Testis (tissue), 3 donors: ENCODE data around the gene FRY. TPM values are rescaled to one million over a fixed set of nuclear protein-coding genes. Genes with fewer than 3 reads are reported as not detected.

Experiments
- DNase-seq: peaks from one replicate; pipeline ENCODE4 v3.0.0-alpha.2; 2019
- H3K27ac ChIP-seq, 2 donors: fragments of 200-600 bp; sonication (generic); one replicate each; pipeline ENCODE4 v1.5.1; 2019
- H3K27me3 ChIP-seq: fragments of 200-600 bp; sonication (generic); one replicate; pipeline ENCODE4 v1.5.1; 2019
- H3K36me3 ChIP-seq: fragments of 200-600 bp; sonication (generic); one replicate; pipeline ENCODE4 v1.5.1; 2017; ENCODE audit warnings: low read depth; ENCODE audit errors: missing control alignments
- H3K4me1 ChIP-seq: fragments of 200-600 bp; sonication (generic); one replicate; pipeline ENCODE4 v1.5.1; 2019
- H3K4me3 ChIP-seq, 2 donors: fragments of 200-600 bp; sonication (generic); one replicate each; pipeline ENCODE4 v1.5.1; 2017 to 2019
- H3K9me3 ChIP-seq: fragments of 200-600 bp; sonication (generic); one replicate; pipeline ENCODE4 v1.5.1; 2017
- CTCF ChIP-seq, 3 experiments: fragments of 450-650 bp in 2 of 3; fragments of 200-600 bp in 1 of 3; sonication (generic) in 1 of 3; IDR thresholded peaks; one replicate each; pipeline ENCODE4 v1.5.1; 2016 to 2019; ENCODE audit warnings: antibody characterized with exemption in 3 of 3, mild to moderate bottlenecking in 2 of 3, moderate library complexity in 1 of 3
- POLR2A ChIP-seq: fragments of 450-650 bp; IDR thresholded peaks from one replicate; pipeline ENCODE4 v1.6.1; 2017; ENCODE audit warnings: antibody characterized with exemption, mild to moderate bottlenecking, moderate library complexity
- WGBS, 2 donors: methylation state at CpG; one replicate each; pipeline ENCODE4 v1.1.5; 2018; 5-methylcytosine and 5-hydroxymethylcytosine counted together
- intact Hi-C: fragments of 100-400 bp; cut with DNase I; formaldehyde crosslinking; loops from one replicate; pipeline ENCODE4 v1.15.1; 2023; ENCODE audit warnings: low total_unique reads
- polyA plus RNA-seq: library from polyadenylated mRNA; stranded (reverse); fragments of 350-450 nt; fragmentation: Illumina TruSeq; extraction: RNeasy Lipid Tissue Mini Kit (QIAGEN cat#74804); gene quantifications from one replicate; pipeline ENCODE4 v1.2.3, GENCODE V29; 2014; ENCODE audit warnings: low read depth, low replicate concordance; ENCODE audit not compliant: insufficient read depth
- total RNA-seq, 2 donors: library from RNA; depleted of rRNA; stranded (reverse); fragments of >200 nt; gene quantifications; one replicate each; pipeline ENCODE4 v1.2.3, GENCODE V29; 2016

FRY gene
- total and polyA plus RNA-seq, 3 donors from 2014 or later, result 24.8 to 26.6 (median 25.9) TPM

- no peaks in the 10 kb centered on the region for H3K36me3 ChIP-seq
Measured at GRCh38 chr13:32334671-32335070, 303.1 kb downstream of the FRY start.

GRCh38 chr13:32340914-32341313 is 309.3 kb downstream of the FRY start:
- no peak for DNase-seq
- no peak overlapping the region for H3K4me3 ChIP-seq
- 82% methylated on average over 3 of the region's 3 CpGs for WGBS, 2 donors

More at GRCh38 chr13:32334671-32335070, 303.1 kb downstream of the FRY start:
- Histone ChIP-seq H3K27ac (no peak overlapping the region), H3K27me3 (no peaks in the 10 kb centered on the region), H3K4me3 (no peak overlapping the region), H3K9me3 (no peaks in the 10 kb centered on the region), H3K4me1 (no peaks in the 10 kb centered on the region)
- no peak for DNase-seq
- whole genome bisulfite sequencing, 2 donors, result 90 to 93% methylated on average over 2 of the region's 2 CpGs
- TF ChIP-seq POLR2A (no peak), CTCF (IDR thresholded peaks at IDR 0.05) (no peak)
- intact Hi-C loops, result no loop called here

GRCh38 chr13:32347651-32348050 is 316.1 kb downstream of the FRY start:
- H3K4me3 ChIP-seq, result no peak overlapping the region
- no peaks in the 10 kb centered on the region for H3K36me3 ChIP-seq
- intact Hi-C loops, result no loop called here
- no peak for DNase-seq
- no peaks in the 10 kb centered on the region for H3K27me3 ChIP-seq
- TF ChIP-seq POLR2A (no peak), CTCF (IDR thresholded peaks at IDR 0.05) (no peak)
- no peaks in the 10 kb centered on the region for H3K4me1 ChIP-seq
- H3K27ac ChIP-seq, result no peak overlapping the region
- H3K9me3 ChIP-seq, result no peaks in the 10 kb centered on the region
- WGBS, 2 donors, result 44 to 96% methylated on average over 1 of the region's 1 CpG

More at GRCh38 chr13:32340914-32341313, 309.3 kb downstream of the FRY start:
- H3K9me3 ChIP-seq, result no peaks in the 10 kb centered on the region
- TF ChIP-seq POLR2A (no peak), CTCF (IDR thresholded peaks at IDR 0.05) (no peak)
- no peaks in the 10 kb centered on the region for H3K4me1 ChIP-seq
- intact Hi-C loops, result no loop called here
- no peaks in the 10 kb centered on the region for H3K27me3 ChIP-seq
- H3K27ac ChIP-seq, result no peak overlapping the region
- H3K36me3 ChIP-seq, result no peaks in the 10 kb centered on the region
